PC-9 (cell line): Measurements from ENCODE around the gene RNF151. TPM values are rescaled to one million over a fixed set of nuclear protein-coding genes. Genes with fewer than 3 reads are reported as not detected.

Source experiments
- BruUV-seq: library from RNA; stranded (reverse); fragments of 400-500 nt; replicated peaks from 2 replicates; lab custom pipeline; 2021; lab: Mats Ljungman, UMichigan
- CTCF ChIA-PET: fragments of 300-600 bp; sonication (Branson Sonifier 250); formaldehyde crosslinking; loops from one replicate; lab custom pipeline; 2022; ENCODE audit warnings: antibody characterized with exemption; lab: Charles Lee
- POLR2A ChIA-PET: fragments of 300-600 bp; sonication (Branson Sonifier 250); formaldehyde crosslinking; loops from one replicate; lab custom pipeline; 2022; ENCODE audit warnings: antibody characterized with exemption; ENCODE audit not compliant: unreplicated experiment; lab: Charles Lee
- DNase-seq, 2 experiments: peaks; one replicate each; pipeline versions ENCODE4 v3.0.0 to v3.0.0-alpha.2; 2015 to 2022; ENCODE audit warnings: mixed read lengths in 1 of 2
- H2AFZ ChIP-seq: fragments of 200-600 bp; sonication (generic); 2 replicates; pipeline ENCODE4 v1.8.1; 2017; ENCODE audit warnings: antibody characterized with exemption
- H3F3A ChIP-seq: fragments of 200-600 bp; sonication (generic); 2 replicates; pipeline ENCODE4 v1.8.1; 2017; ENCODE audit warnings: antibody characterized with exemption, mild to moderate bottlenecking, low read depth; ENCODE audit not compliant: insufficient read depth
- H3K27ac ChIP-seq: fragments of 200-600 bp; sonication (generic); 2 replicates; pipeline ENCODE4 v1.6.1; 2016; ENCODE audit warnings: mixed run types
- H3K27me3 ChIP-seq: fragments of 200-600 bp; sonication (generic); 2 replicates; pipeline ENCODE4 v1.6.1; 2016; ENCODE audit warnings: low read depth, mixed run types; ENCODE audit not compliant: insufficient read depth
- H3K36me3 ChIP-seq: fragments of 200-600 bp; sonication (generic); 2 replicates; pipeline ENCODE4 v1.6.1; 2016; ENCODE audit warnings: low read depth, mixed run types
- H3K4me1 ChIP-seq: fragments of 200-600 bp; sonication (generic); replicated peaks from 2 replicates; pipeline ENCODE4 v1.6.1; 2016; ENCODE audit warnings: mixed run types; ENCODE audit not compliant: insufficient read depth
- H3K4me2 ChIP-seq: fragments of 200-600 bp; sonication (generic); 2 replicates; pipeline ENCODE4 v1.6.1; 2017; ENCODE audit warnings: mixed run types
- H3K4me3 ChIP-seq: fragments of 200-600 bp; sonication (generic); 2 replicates; pipeline ENCODE4 v1.6.1; 2016; ENCODE audit warnings: mixed run types
- H3K79me2 ChIP-seq: fragments of 200-600 bp; sonication (generic); 2 replicates; pipeline ENCODE4 v1.6.1; 2017; ENCODE audit warnings: low read depth, mixed run types
- H3K9me2 ChIP-seq: fragments of 200-600 bp; sonication (generic); 2 replicates; pipeline ENCODE4 v1.8.1; 2017; ENCODE audit warnings: mild to moderate bottlenecking; ENCODE audit not compliant: insufficient read depth
- H3K9me3 ChIP-seq: fragments of 200-600 bp; sonication (generic); 2 replicates; pipeline ENCODE4 v1.8.1; 2016; ENCODE audit warnings: low read depth; ENCODE audit not compliant: insufficient read depth
- H4K20me1 ChIP-seq: fragments of 200-600 bp; sonication (generic); 2 replicates; pipeline ENCODE4 v1.8.1; 2017; ENCODE audit not compliant: insufficient read depth
- CTCF ChIP-seq: fragments of 200-600 bp; sonication (generic); conservative IDR thresholded peaks from 2 replicates; pipeline ENCODE4 v1.6.1; 2017; ENCODE audit warnings: mixed run types, antibody characterized with exemption, mild to moderate bottlenecking, moderate library complexity
- EZH2 ChIP-seq: fragments of 200-600 bp; sonication (generic); IDR thresholded peaks from 2 replicates; pipeline ENCODE4 v1.8.0; 2017; ENCODE audit warnings: antibody characterized with exemption, low read depth
- intact Hi-C: fragments of 100-400 bp; cut with micrococcal nuclease; formaldehyde crosslinking; loops from one replicate; pipeline ENCODE4 v1.10.0; 2022; ENCODE audit not compliant: unreplicated experiment
- total RNA-seq: library from RNA; stranded (reverse); gene quantifications from 2 replicates; pipeline ENCODE4 v1.2.3, GENCODE V29; 2021

RNF151 gene
- total RNA-seq, 1 experiment from 2014 or later = not detected

GRCh38 chr16:2006317-2006716 is 39.7 kb downstream of the RNF151 start:
- H3K4me3 ChIP-seq = no peak overlapping the region
- BruUV-seq = no TSS peak
- DNase-seq = no peak
- peaks cover 17% of the 10 kb centered on the region; the same call in 1 of the 2 replicates for H3F3A ChIP-seq
- no peaks in the 10 kb centered on the region for H3K9me2 ChIP-seq
- ChIA-PET CTCF (no interaction called here), POLR2A (interaction anchor here (0.6 kb wide), 1 partner anchor 27 kb away, joined by 3 read pairs; no protein-coding TSS in a partner anchor)
- peaks cover 19% of the 10 kb centered on the region for H3K4me1 ChIP-seq
- H4K20me1 ChIP-seq = peaks cover 49% of the 10 kb centered on the region
- TF ChIP-seq CTCF = no peak
- TF ChIP-seq EZH2 = no peak
- H3K27ac ChIP-seq = no peak overlapping the region
- no peak overlapping the region for H2AFZ ChIP-seq
- no peaks in the 10 kb centered on the region for H3K27me3 ChIP-seq
- no peaks in the 10 kb centered on the region for H3K9me3 ChIP-seq
- peaks cover 72% of the 10 kb centered on the region for H3K79me2 ChIP-seq
- 0 out of 2 replicates have a peak, but pooled peaks cover 5% of the 10 kb centered on the region for H3K36me3 ChIP-seq
- H3K4me2 ChIP-seq = no peak overlapping the region
- intact Hi-C loops = loop anchor here (10.0 kb wide), 1 partner anchor 248 kb away; the partner anchor contains the start of gene ECI1

DNA sequence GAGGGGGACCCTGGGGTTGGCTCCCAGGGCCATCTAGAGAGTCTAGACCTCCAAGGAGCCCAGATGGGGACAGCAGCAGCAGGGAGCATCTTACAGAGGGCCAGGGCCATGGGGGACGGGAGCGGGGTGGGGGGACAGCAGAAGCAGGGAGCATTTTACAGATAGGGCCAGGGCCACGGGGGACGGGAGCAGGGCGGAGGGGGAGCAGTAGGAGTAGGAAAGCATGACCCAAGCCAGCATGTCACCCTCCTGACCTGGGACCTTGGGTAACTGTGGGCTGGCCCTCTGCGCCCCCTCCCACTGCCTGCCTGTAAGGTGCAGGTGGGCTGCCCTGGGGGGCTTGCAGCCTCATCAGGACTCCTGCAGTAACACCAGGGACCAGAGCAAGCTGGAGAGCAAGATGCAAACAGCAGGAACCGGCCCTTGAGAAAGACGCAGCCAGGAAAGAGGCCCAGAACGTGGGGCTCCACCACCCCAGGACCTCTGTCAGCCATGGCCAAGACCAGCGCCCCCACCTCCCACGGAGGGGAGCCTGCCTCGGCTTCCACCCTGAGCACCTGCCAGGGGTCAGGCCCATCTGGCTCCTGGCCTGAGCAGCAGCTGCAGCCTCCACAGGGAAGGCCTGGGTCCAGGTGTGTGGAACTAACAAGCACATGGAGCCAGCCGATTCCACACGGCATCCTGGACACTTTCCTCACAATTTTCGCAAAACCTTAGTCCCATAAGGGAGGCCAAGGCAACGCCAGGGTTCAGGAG is 40.6 kb downstream of the RNF151 start:
- H3K4me3 ChIP-seq = peak overlapping the region; percentile 88; the same call in 1 of the 2 replicates
- peak overlapping the region; percentile 95 for H3K4me2 ChIP-seq
- peaks cover 49% of the 10 kb centered on the region for H4K20me1 ChIP-seq
- no TSS peak for BruUV-seq
- H2AFZ ChIP-seq = no peak overlapping the region
- TF ChIP-seq CTCF = no peak
- TF ChIP-seq EZH2 = no peak
- peaks cover 17% of the 10 kb centered on the region; the same call in 1 of the 2 replicates for H3F3A ChIP-seq
- peak overlapping the region; percentile 13; the same call in 1 of the 2 replicates for H3K27ac ChIP-seq
- no peak for DNase-seq
- intact Hi-C loops = loop anchor here (10.0 kb wide), 1 partner anchor 248 kb away; the partner anchor contains the start of gene ECI1
- peaks cover 72% of the 10 kb centered on the region for H3K79me2 ChIP-seq
- ChIA-PET CTCF (interaction anchor here (1.0 kb wide), 1 partner anchor 133 kb away, joined by 3 read pairs; no protein-coding TSS in a partner anchor), POLR2A (interaction anchor here (0.5 to 0.6 kb wide), 2 partner anchors 23 to 42 kb away, joined by 3 to 4 read pairs; no protein-coding TSS in a partner anchor)
- no peaks in the 10 kb centered on the region for H3K9me3 ChIP-seq
- 0 out of 2 replicates have a peak, but pooled peaks cover 5% of the 10 kb centered on the region for H3K36me3 ChIP-seq
- H3K27me3 ChIP-seq = no peaks in the 10 kb centered on the region
- H3K9me2 ChIP-seq = no peaks in the 10 kb centered on the region
- H3K4me1 ChIP-seq = peaks cover 19% of the 10 kb centered on the region

- H3K9me3 ChIP-seq = no peaks in the 10 kb centered on the region
- H3K9me2 ChIP-seq = no peaks in the 10 kb centered on the region
- H3K27ac ChIP-seq = peak overlapping the region; percentile 13; the same call in 1 of the 2 replicates
- H3K27me3 ChIP-seq = no peaks in the 10 kb centered on the region
- 0 out of 2 replicates have a peak, but pooled peaks cover 5% of the 10 kb centered on the region for H3K36me3 ChIP-seq
- BruUV-seq = no TSS peak
- ChIA-PET POLR2A (interaction anchor here (0.5 to 1.4 kb wide), 5 partner anchors 14 to 147 kb away, joined by 3 to 16 read pairs (median 4); partner anchors contain the start of gene TRAF7), CTCF (interaction anchor here (0.5 to 1.0 kb wide), 2 partner anchors 132 to 147 kb away, joined by 3 to 4 read pairs; partner anchors contain the start of gene TRAF7)
- H3K79me2 ChIP-seq = peaks cover 72% of the 10 kb centered on the region
- intact Hi-C loops = loop anchor here (2.0 to 10.0 kb wide), 2 partner anchors 23 to 247 kb away; partner anchors contain the start of genes ECI1 and GFER
- peaks cover 49% of the 10 kb centered on the region for H4K20me1 ChIP-seq
- H3K4me2 ChIP-seq = peak overlapping the region; percentile 95
- peak; percentile 64 to 75 for DNase-seq
- peaks cover 19% of the 10 kb centered on the region for H3K4me1 ChIP-seq
- peaks cover 17% of the 10 kb centered on the region; the same call in 1 of the 2 replicates for H3F3A ChIP-seq
- peak overlapping the region; percentile 88 for H3K4me3 ChIP-seq
- no peak overlapping the region for H2AFZ ChIP-seq
- TF ChIP-seq EZH2 = no peak
- TF ChIP-seq CTCF = no peak
Measured at GRCh38 chr16:2008009-2008526, 41.4 kb downstream of the RNF151 start.
